GM20000 (cell line): ENCODE measurements around the gene PKMYT1.

Experiments
- DNase-seq: peaks from one replicate; pipeline ENCODE4 v3.0.0; 2012; ENCODE audit warnings: low spot score
- TF ChIP-seq, protein P1 (sequence below): IDR thresholded peaks from 2 replicates; pipeline ENCODE4 v1.5.1; 2012; ENCODE audit warnings: mild to moderate bottlenecking, control low read depth; ENCODE audit errors: extremely low read depth, missing control alignments

The PKMYT1 gene

DNA sequence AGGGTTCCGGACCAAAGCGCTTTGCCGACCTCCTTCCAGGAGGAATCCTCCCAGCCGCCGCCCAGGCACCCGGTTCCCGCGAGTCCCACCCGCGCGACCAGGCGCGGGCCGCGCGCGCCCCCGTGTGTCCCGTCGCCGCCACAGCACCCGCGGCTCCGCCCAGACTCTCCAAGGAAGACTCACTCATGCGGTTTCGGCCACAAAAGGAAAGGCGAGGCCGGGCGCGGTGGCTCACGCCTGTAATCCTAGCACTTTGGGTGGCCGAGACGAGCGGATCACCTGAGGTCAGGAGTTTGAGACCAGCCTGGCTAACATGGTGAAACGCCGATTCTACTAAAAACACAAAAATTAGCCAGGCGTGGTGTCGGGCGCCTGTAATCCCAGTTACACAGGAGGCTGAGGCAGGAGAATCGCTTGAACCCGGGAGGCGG, 3.5 kb upstream of the PKMYT1 start:
- peak; percentile 91 for DNase-seq

DNA sequence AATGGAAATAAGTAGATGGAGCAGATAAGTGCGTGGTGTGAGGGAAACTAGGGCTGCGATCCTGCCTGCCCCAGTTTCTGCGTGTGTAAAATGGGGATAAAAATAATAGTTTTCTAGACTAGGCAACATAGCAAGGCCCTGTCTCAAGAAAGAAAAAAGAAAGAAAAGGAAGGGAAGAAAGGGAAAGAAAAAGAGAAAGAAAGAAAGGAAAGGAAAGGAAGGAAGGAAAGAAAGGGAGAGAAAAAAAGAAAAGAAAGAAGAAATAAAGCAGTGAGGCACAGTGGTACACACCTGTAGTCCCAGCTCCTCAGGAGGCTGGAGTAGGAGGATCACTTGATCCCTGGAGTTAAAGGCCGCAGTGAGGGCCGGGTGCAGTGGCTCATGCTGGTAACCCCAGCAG, 2.2 kb upstream of the PKMYT1 start:
- no peak for DNase-seq
- TF ChIP-seq, protein P1, sequence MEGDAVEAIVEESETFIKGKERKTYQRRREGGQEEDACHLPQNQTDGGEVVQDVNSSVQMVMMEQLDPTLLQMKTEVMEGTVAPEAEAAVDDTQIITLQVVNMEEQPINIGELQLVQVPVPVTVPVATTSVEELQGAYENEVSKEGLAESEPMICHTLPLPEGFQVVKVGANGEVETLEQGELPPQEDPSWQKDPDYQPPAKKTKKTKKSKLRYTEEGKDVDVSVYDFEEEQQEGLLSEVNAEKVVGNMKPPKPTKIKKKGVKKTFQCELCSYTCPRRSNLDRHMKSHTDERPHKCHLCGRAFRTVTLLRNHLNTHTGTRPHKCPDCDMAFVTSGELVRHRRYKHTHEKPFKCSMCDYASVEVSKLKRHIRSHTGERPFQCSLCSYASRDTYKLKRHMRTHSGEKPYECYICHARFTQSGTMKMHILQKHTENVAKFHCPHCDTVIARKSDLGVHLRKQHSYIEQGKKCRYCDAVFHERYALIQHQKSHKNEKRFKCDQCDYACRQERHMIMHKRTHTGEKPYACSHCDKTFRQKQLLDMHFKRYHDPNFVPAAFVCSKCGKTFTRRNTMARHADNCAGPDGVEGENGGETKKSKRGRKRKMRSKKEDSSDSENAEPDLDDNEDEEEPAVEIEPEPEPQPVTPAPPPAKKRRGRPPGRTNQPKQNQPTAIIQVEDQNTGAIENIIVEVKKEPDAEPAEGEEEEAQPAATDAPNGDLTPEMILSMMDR: no peak

More for the DNA sequence above, 3.5 kb upstream of the PKMYT1 start:
- TF ChIP-seq, protein P1: peak; percentile 95

DNA sequence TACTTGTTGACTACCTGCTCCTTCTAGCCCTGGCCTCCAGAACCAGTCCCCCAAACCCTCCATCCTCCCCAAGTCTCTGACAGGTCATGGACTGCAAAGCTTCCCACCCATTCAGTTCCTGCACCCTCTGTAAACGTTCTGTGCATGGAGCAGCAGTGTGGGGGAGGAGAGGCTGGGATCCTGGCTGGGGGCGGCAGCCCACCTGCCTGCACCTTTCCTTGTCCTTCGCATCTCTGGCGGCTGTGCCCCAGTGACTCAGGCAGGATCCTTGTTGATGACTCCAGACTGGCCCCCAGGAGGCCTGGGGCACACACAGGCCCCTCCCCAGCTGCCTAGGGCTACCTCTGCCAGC, 1.6 kb upstream of the PKMYT1 start:
- TF ChIP-seq, protein P1: no peak
- no peak for DNase-seq

DNA sequence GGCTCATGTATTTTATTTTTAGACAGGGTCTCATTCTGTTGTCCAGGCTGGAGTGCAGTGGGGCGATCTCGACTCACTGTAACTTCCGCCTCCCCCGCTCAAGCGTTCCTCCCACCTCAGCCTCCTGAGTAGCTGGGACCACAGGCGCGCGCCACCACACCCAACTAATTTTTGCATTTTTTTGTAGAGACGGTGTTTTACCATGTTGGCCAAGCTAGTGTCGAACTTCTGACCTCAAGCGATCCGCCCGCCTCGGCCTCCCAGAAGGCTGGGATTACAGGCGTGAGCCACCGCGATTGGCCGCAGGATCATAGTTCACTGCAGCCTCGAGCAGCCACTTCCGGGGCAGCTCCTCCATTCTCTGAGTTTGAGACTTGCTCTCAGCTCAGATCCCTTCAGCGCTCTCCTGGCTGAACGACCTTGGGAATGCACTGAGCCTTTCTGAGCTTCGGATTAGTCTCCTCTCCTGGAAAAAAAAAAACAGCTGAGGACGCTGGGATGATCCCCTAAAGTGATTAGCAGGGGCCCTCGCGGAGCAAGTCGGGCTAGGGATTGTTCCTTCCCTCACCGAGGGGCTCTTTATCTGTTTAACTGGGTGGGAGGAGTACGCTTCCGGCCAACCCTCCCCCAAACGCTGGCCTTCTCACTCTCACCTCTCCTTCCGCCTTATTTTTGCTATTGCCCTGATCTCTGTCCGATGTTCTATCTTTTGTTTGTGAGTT, 1.1 kb upstream of the PKMYT1 start:
- TF ChIP-seq, protein P1: no peak
- DNase-seq: no peak

DNA sequence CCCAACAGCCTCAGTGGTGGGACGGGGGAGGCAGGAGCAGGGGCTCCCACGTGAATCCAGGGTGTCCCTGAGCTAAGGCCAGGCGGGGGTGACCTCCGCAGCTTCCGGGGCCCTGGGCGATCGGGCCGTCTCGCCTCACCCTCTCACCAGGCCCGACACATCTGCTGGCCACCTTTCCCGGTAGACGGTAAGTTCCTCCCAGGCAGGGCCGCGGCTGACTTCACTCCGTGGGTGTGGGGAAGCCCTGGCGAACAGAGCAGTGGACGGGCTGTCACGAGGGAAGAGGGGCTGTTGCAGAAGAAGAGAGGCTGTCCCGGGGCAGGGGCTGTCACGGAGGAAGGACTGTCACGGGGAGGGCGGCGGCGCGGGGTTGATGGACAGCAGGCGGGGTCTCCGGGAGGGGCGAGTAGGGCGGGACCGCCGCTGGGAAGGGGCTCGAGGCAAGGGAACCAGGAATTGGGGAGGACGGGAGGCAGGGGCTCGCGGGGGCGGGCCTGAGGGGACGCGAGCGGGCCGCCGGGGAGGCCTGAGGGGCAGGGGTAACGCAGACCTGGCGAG, 498 bp downstream of the PKMYT1 start:
- TF ChIP-seq, protein P1: no peak
- DNase-seq: peak; percentile 59

DNA sequence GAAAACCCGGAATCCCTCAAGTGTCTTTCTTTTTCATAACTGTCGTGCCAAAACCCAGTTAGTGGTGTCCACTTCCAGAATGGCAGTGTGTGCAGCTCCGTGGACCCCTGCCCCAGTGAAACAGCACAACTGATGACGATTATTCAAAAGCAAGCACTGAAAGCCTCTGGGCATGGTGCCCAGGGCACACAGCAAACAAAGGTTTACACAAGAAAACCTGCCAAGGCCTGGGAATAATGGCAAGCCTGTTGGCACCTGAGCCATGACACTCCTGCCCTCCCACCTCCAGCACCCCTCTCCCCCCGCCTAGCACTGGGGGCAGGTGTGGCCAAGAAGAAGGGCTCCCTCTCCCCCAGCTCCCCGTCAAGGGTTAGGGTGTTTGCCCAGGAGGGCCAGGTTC, 2.8 kb downstream of the PKMYT1 start:
- DNase-seq: no peak
- TF ChIP-seq, protein P1: no peak

DNA sequence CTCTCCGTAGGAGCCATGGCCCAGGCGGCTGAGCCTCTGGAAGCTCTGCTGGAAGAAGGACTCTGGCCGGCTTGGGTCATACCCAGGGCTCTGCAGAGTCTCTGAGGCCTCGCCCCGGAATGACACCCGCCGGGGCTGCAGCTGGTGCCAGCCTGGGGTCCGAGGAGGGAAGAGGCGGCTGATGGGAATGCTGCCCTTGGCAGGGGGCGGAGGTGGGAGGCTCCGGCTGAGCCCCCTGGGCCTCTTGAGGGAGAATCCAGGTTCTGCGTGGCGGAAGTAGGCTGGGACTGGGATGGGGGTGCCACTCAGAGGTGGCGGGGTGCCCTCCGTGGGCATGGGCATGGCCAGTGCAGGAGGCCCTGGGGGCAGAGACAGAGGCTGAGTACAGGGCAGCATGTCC, 3.6 kb downstream of the PKMYT1 start:
- DNase-seq: no peak
- TF ChIP-seq, protein P1: no peak
